GM23338 (cell line): Measurements from ENCODE around the gene ARRDC2. TPM values are rescaled to one million over a fixed set of nuclear protein-coding genes. Genes with fewer than 3 reads are reported as not detected.

Experiments
- ATAC-seq: fragments of 200-7000 bp; cut with Tn5 transposase; 3 replicates; pipeline ENCODE4 v1.9.1; 2020
- DNase-seq: peaks from one replicate; pipeline ENCODE4 v3.0.0-alpha.2; 2015; ENCODE audit warnings: low spot score
- H2AFZ ChIP-seq: fragments of 200-600 bp; sonication (generic); 2 replicates; pipeline ENCODE4 v1.8.0; 2016; ENCODE audit warnings: antibody characterized with exemption, mild to moderate bottlenecking, moderate library complexity
- H3F3A ChIP-seq: fragments of 200-600 bp; sonication (generic); replicated peaks from 2 replicates; pipeline ENCODE4 v1.8.0; 2017; ENCODE audit warnings: antibody characterized with exemption, mixed run types, low read depth
- H3K27ac ChIP-seq: fragments of 200-600 bp; sonication (generic); 2 replicates; pipeline ENCODE4 v1.6.1; 2016; ENCODE audit warnings: low read depth
- H3K27me3 ChIP-seq: fragments of 200-600 bp; sonication (generic); 2 replicates; pipeline ENCODE4 v1.8.0; 2016; ENCODE audit warnings: mild to moderate bottlenecking, mixed run types, moderate library complexity; ENCODE audit not compliant: insufficient read depth
- H3K36me3 ChIP-seq: fragments of 200-600 bp; sonication (generic); 2 replicates; pipeline ENCODE4 v1.8.0; 2016; ENCODE audit warnings: mild to moderate bottlenecking; ENCODE audit not compliant: insufficient read depth
- H3K4me1 ChIP-seq: fragments of 200-600 bp; sonication (generic); 2 replicates; pipeline ENCODE4 v1.8.0; 2016; ENCODE audit warnings: mild to moderate bottlenecking, moderate library complexity; ENCODE audit not compliant: insufficient read depth
- H3K4me2 ChIP-seq: fragments of 200-600 bp; sonication (generic); 2 replicates; pipeline ENCODE4 v1.7.1; 2017; ENCODE audit warnings: mixed run types
- H3K4me3 ChIP-seq: fragments of 200-600 bp; sonication (generic); 2 replicates; pipeline ENCODE4 v1.6.1; 2016; ENCODE audit warnings: mixed run types
- H3K79me2 ChIP-seq: fragments of 200-600 bp; sonication (generic); replicated peaks from 2 replicates; pipeline ENCODE4 v1.8.0; 2017; ENCODE audit warnings: mild to moderate bottlenecking; ENCODE audit not compliant: insufficient read depth
- H3K9me2 ChIP-seq: fragments of 200-600 bp; sonication (generic); 2 replicates; pipeline ENCODE4 v1.8.0; 2017; ENCODE audit not compliant: insufficient read depth
- H4K20me1 ChIP-seq: fragments of 200-600 bp; sonication (generic); replicated peaks from 2 replicates; pipeline ENCODE4 v1.8.0; 2017; ENCODE audit warnings: mild to moderate bottlenecking; ENCODE audit not compliant: insufficient read depth
- H3K27ac Mint-ChIP-seq: 2 replicates; pipeline ENCODE4 v1.8.0; 2020; ENCODE audit warnings: inconsistent platforms, mild to moderate bottlenecking, moderate library complexity, mixed read lengths
- H3K27me3 Mint-ChIP-seq: 3 replicates; pipeline ENCODE4 v1.8.0; 2022; ENCODE audit warnings: low read depth, mild to moderate bottlenecking, moderate library complexity, mixed read lengths, inconsistent platforms; ENCODE audit not compliant: insufficient read depth, poor library complexity
- H3K36me3 Mint-ChIP-seq: 3 replicates; pipeline ENCODE4 v1.8.0; 2021; ENCODE audit warnings: low read depth, mild to moderate bottlenecking, inconsistent platforms, moderate library complexity, mixed read lengths
- H3K4me1 Mint-ChIP-seq: 3 replicates; pipeline ENCODE4 v1.8.0; 2020; ENCODE audit warnings: mild to moderate bottlenecking, inconsistent platforms, mixed read lengths
- H3K4me3 Mint-ChIP-seq: 3 replicates; pipeline ENCODE4 v1.8.0; 2021; ENCODE audit warnings: moderate library complexity, mild to moderate bottlenecking, inconsistent platforms, mixed read lengths
- H3K9me3 Mint-ChIP-seq: 3 replicates; pipeline ENCODE4 v1.8.0; 2020; ENCODE audit warnings: moderate library complexity, mild to moderate bottlenecking, inconsistent platforms, mixed read lengths
- CREB1 ChIP-seq: fragments of 250-450 bp; sonication (Bioruptor Pico); IDR thresholded peaks from 2 replicates; pipeline ENCODE4 v1.5.0; 2020; ENCODE audit warnings: low read depth, mild to moderate bottlenecking, moderate library complexity
- CTCF ChIP-seq, 2 experiments: fragments of 200-600 bp in 1 of 2; sonication (generic) in 1 of 2; conservative IDR thresholded peaks; 2 replicates each; pipeline versions ENCODE4 v1.5.1 to v1.6.1; 2016 to 2017; ENCODE audit warnings: antibody characterized with exemption in 2 of 2, low read depth in 2 of 2, mild to moderate bottlenecking in 2 of 2, moderate library complexity in 1 of 2
- EZH2 ChIP-seq: fragments of 200-600 bp; sonication (generic); IDR thresholded peaks from one replicate; pipeline ENCODE4 v1.8.0; 2017; ENCODE audit warnings: antibody characterized with exemption, mild to moderate bottlenecking, low read depth; ENCODE audit not compliant: unreplicated experiment
- EZH2phosphoT487 ChIP-seq: fragments of 200-600 bp; sonication (generic); IDR thresholded peaks from one replicate; pipeline ENCODE4 v1.8.1; 2018; ENCODE audit warnings: antibody characterized with exemption; ENCODE audit not compliant: unreplicated experiment
- JUNB ChIP-seq: IDR thresholded peaks from one replicate; pipeline ENCODE4 v1.6.1; 2016; ENCODE audit warnings: antibody characterized with exemption; ENCODE audit not compliant: unreplicated experiment
- NANOG ChIP-seq: IDR thresholded peaks from 2 replicates; pipeline ENCODE4 v1.6.1; 2016; ENCODE audit warnings: antibody characterized with exemption, borderline replicate concordance
- POLR2AphosphoS5 ChIP-seq: IDR thresholded peaks from 2 replicates; pipeline ENCODE4 v1.6.1; 2016; ENCODE audit warnings: antibody characterized with exemption, low read depth
- REST ChIP-seq: IDR thresholded peaks from one replicate; pipeline ENCODE4 v1.6.1; 2018; ENCODE audit warnings: antibody characterized with exemption; ENCODE audit not compliant: unreplicated experiment
- STAT1 ChIP-seq: IDR thresholded peaks from one replicate; pipeline ENCODE4 v1.6.1; 2016; ENCODE audit warnings: antibody characterized with exemption; ENCODE audit not compliant: unreplicated experiment
- ZNF114 ChIP-seq: fragments of 250-450 bp; sonication (Bioruptor Pico); IDR thresholded peaks from 2 replicates; pipeline ENCODE4 v1.5.0; 2020; ENCODE audit warnings: mild to moderate bottlenecking, moderate library complexity
- polyA plus RNA-seq: library from polyadenylated mRNA; unstranded; fragments of >200 nt; fragmentation: Nextera tagmentation; extraction: Ambion mirVana; gene quantifications from 2 replicates; pipeline ENCODE4 v1.2.1, GENCODE V29; 2016
- total RNA-seq: library from RNA; depleted of rRNA; stranded (reverse); fragments of >200 nt; shearing (Covaris generic); gene quantifications from 2 replicates; pipeline ENCODE4 v1.2.3, GENCODE V29; 2014
- TF ChIP-seq, protein P1 (sequence below): IDR thresholded peaks from 2 replicates; pipeline ENCODE4 v1.6.1; 2016; ENCODE audit warnings: antibody characterized with exemption
- TF ChIP-seq, protein P2 (sequence below): fragments of 250-450 bp; sonication (Bioruptor Pico); IDR thresholded peaks from 2 replicates; pipeline ENCODE4 v1.5.0; 2020; ENCODE audit warnings: mild to moderate bottlenecking, moderate library complexity

The ARRDC2 gene
- total and polyA plus RNA-seq, 2 experiments from 2014 or later, result 2.4 to 7.1 TPM

GRCh38 chr19:17968362-17968761 lies 39.6 kb upstream of the ARRDC2 start:
- H3K9me3 Mint-ChIP-seq, result no peaks in the 10 kb centered on the region; the same call in 2 of the 3 replicates
- TF ChIP-seq JUNB (no peak), NANOG (no peak), REST (no peak), ZNF114 (CRISPR knock-in tag) (no peak), EZH2phosphoT487 (no peak), CTCF (conservative IDR thresholded peaks at IDR 0.05; ENCODE audit: low read depth in 2 of 2) (no peak), CREB1 (no peak), STAT1 (no peak), EZH2 (no peak), POLR2AphosphoS5 (no peak)
- TF ChIP-seq, protein P1, sequence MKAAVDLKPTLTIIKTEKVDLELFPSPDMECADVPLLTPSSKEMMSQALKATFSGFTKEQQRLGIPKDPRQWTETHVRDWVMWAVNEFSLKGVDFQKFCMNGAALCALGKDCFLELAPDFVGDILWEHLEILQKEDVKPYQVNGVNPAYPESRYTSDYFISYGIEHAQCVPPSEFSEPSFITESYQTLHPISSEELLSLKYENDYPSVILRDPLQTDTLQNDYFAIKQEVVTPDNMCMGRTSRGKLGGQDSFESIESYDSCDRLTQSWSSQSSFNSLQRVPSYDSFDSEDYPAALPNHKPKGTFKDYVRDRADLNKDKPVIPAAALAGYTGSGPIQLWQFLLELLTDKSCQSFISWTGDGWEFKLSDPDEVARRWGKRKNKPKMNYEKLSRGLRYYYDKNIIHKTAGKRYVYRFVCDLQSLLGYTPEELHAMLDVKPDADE, result no peak
- TF ChIP-seq, protein P2, sequence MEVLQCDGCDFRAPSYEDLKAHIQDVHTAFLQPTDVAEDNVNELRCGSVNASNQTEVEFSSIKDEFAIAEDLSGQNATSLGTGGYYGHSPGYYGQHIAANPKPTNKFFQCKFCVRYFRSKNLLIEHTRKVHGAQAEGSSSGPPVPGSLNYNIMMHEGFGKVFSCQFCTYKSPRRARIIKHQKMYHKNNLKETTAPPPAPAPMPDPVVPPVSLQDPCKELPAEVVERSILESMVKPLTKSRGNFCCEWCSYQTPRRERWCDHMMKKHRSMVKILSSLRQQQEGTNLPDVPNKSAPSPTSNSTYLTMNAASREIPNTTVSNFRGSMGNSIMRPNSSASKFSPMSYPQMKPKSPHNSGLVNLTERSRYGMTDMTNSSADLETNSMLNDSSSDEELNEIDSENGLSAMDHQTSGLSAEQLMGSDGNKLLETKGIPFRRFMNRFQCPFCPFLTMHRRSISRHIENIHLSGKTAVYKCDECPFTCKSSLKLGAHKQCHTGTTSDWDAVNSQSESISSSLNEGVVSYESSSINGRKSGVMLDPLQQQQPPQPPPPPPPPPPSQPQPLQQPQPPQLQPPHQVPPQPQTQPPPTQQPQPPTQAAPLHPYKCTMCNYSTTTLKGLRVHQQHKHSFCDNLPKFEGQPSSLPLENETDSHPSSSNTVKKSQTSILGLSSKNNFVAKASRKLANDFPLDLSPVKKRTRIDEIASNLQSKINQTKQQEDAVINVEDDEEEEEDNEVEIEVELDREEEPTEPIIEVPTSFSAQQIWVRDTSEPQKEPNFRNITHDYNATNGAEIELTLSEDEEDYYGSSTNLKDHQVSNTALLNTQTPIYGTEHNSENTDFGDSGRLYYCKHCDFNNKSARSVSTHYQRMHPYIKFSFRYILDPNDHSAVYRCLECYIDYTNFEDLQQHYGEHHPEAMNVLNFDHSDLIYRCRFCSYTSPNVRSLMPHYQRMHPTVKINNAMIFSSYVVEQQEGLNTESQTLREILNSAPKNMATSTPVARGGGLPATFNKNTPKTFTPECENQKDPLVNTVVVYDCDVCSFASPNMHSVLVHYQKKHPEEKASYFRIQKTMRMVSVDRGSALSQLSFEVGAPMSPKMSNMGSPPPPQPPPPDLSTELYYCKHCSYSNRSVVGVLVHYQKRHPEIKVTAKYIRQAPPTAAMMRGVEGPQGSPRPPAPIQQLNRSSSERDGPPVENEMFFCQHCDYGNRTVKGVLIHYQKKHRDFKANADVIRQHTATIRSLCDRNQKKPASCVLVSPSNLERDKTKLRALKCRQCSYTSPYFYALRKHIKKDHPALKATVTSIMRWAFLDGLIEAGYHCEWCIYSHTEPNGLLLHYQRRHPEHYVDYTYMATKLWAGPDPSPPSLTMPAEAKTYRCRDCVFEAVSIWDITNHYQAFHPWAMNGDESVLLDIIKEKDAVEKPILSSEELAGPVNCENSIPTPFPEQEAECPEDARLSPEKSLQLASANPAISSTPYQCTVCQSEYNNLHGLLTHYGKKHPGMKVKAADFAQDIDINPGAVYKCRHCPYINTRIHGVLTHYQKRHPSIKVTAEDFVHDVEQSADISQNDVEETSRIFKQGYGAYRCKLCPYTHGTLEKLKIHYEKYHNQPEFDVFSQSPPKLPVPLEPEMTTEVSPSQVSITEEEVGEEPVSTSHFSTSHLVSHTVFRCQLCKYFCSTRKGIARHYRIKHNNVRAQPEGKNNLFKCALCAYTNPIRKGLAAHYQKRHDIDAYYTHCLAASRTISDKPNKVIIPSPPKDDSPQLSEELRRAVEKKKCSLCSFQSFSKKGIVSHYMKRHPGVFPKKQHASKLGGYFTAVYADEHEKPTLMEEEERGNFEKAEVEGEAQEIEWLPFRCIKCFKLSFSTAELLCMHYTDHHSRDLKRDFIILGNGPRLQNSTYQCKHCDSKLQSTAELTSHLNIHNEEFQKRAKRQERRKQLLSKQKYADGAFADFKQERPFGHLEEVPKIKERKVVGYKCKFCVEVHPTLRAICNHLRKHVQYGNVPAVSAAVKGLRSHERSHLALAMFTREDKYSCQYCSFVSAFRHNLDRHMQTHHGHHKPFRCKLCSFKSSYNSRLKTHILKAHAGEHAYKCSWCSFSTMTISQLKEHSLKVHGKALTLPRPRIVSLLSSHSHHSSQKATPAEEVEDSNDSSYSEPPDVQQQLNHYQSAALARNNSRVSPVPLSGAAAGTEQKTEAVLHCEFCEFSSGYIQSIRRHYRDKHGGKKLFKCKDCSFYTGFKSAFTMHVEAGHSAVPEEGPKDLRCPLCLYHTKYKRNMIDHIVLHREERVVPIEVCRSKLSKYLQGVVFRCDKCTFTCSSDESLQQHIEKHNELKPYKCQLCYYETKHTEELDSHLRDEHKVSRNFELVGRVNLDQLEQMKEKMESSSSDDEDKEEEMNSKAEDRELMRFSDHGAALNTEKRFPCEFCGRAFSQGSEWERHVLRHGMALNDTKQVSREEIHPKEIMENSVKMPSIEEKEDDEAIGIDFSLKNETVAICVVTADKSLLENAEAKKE (CRISPR knock-in tag), result no peak
- peaks cover 9% of the 10 kb centered on the region for H3K4me1 Mint-ChIP-seq
- Histone ChIP-seq H3K27me3 (peaks cover 13% of the 10 kb centered on the region; the same call in 1 of the 2 replicates), H3K9me2 (no peaks in the 10 kb centered on the region), H4K20me1 (no peaks in the 10 kb centered on the region; the same call in 1 of the 2 replicates), H3K27ac (no peak overlapping the region), H3K4me1 (peaks cover 5% of the 10 kb centered on the region; the same call in 1 of the 2 replicates), H3F3A (no peaks in the 10 kb centered on the region), H3K4me3 (no peak overlapping the region), H3K79me2 (no peaks in the 10 kb centered on the region), H3K36me3 (no peaks in the 10 kb centered on the region), H2AFZ (no peak overlapping the region), H3K4me2 (no peak overlapping the region)
- H3K27me3 Mint-ChIP-seq, result peaks cover 21% of the 10 kb centered on the region
- DNase-seq, result no peak
- no peak overlapping the region for H3K27ac Mint-ChIP-seq
- H3K4me3 Mint-ChIP-seq, result no peak overlapping the region
- no peak for ATAC-seq
- H3K36me3 Mint-ChIP-seq, result no peaks in the 10 kb centered on the region
